ENCODE results near the gene HCN2.
A peak's percentile ranks its signal among the peaks of the same experiment; 100 is the strongest.
"Not testable (repeated sequence)": the region's sequence is repeated elsewhere in the genome, so short reads cannot be mapped to it uniquely, and the experiment has no call there.

Gene HCN2

DNA sequence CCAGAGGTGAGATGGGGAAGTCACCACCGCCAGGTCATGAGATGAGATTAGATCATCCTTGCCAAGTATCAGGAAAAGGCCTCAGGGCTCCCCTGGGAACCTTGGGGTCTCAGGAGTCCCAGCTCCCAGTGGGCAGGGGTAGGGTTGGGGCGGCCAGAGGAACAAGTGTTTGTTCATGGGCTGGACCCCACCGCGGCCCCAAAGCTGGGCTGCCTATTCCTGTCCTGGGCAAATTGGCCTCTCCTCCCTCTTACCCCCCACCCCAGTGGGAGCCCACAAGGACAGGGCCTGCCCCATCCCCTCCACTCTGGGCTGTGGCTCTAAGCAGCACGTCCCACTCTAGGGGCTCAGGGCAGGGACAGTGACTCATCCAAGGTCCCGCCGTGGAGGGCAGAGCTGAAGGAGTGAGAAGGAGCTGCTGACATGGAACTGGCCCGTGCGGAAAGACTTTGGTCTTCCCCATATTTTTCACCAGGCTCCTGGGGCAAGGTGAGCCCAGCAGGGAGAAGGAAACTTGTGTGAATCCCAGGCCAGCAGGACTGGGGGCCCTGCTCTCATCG, 4.0 kb upstream of the HCN2 start:
- DNase-seq (ENCODE audit: low spot score) = peak; percentile 36

DNA sequence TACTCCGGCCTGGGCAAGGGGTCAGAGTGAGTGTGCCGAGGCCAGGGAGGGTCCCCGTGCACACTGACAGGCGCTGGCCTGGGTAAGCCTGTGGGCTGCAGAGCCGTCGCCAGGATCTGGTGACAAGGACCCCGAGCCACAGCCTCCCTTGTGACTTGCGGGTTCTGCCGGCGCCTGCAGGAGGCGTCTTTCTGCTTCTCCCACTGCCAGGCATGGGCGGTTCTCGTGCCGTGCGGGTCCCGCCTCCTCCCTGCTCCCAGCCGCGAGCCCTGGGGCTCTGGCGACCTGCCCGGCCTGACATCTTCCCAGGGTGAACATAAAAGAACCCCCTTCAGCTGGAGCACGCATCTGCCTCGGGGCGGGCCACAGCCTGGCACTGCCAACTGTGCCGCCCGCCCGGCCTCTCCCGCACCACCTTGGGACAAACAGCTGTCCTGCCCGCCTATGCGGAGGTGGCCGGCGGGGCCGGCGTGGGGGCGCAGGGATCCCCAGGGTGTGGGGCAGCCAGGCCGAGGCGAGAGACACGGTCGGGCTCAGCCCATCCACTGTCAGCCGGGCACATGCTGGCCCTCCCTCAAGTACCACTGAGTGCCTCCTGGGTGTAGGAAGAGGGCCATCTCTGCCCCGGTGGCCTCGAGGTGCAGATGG, 1.5 kb upstream of the HCN2 start:
- peak; percentile 72 for DNase-seq (ENCODE audit: low spot score)

DNA sequence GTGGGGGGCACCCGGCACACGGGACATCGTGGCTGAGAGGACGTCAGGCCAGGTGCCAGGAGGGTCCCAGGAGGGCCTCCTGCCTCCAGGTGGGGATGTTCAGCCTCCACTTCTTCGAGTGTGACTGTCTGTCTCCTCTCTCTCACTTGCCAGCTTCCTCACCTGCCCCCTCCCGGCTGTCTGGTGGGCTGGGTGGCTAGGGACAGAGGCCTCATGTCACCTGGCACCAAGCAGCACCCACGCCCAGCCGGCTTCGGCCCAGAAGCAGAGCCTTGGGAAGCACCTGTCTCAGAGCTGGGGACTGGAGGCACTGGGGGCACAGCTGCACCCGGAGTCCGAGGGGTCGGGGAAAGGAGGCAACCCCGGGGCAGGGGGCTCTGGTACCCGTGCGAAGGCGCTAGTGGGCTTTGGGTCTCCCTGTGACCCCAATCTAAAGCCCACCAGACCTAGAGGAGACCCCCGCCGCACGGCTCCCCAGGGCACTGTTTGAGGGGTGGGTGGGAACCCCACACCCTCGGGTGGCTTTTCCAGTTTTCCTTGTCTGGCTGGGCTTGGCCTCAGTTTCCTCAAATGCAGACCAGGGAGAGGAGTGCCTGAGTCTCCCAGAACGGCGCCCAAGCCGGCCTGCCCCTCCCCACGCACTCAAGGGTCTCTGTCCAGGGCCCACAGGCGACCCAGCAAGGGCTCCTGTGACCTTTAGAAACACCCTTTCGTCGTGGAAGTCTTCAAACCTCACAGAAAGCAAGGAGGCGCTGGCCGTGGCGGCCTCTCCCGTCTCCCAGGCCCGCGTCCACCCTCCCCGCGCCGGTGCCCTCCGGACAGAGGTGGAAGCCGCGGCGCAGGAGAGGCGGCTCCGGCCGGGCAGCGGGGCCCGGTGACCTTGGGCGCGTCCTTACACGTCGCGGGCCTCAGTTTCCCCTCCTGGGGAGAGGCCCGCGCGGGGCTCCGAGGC, 664 bp upstream of the HCN2 start:
- DNase-seq (ENCODE audit: low spot score) = peak; percentile 37

- peak; percentile 26 for DNase-seq (ENCODE audit: low spot score)
These were observed 690 bp downstream of the HCN2 start for GRCh38 chr19:590396-590745.

- DNase-seq (ENCODE audit: low spot score) = no peak
These were observed 1.0 kb downstream of the HCN2 start for GRCh38 chr19:590750-591098.

DNA sequence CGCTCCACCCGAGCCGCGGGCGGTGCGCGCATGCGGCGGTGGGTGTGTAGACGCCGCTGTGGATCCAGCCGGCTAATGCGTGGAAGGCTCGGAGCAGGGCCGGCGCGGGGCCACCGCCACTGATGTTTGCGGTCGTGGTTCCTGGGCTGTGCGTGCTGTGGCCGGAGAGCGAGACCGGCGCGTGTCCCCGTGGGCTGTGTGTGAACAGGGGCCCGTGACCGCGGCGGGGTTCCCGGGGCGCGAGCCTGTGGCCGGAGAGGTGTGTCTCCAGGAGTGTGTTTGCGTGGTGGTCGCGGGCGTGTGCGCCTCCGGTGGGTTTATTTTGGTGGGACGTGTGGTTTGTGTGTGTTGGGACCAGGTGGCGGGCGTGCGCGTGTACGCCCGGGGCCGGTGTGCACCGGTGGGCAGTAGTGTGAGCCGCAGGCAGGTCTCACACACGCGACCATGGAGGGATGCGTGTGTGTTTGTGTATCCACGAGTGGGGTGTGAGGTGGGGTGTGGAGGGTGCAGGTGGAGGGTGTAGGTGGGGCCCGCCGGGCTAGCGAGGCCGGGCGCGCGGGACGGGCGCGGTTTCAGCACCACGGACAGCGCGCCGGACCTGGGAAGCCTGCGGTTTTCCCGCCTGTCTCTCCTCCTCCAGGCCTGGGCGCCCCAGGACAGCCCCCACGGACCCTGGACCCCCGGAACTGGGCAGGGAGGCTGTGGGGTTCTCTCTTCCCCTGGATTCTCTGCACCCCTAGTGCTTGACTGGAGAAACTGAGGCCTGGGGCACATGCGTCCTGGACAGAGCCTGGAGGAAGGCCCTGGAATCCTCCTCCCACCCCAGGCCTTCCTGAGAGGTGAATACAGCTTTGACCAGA, 1.6 kb downstream of the HCN2 start:
- peak; percentile 20 for DNase-seq (ENCODE audit: low spot score)

DNA sequence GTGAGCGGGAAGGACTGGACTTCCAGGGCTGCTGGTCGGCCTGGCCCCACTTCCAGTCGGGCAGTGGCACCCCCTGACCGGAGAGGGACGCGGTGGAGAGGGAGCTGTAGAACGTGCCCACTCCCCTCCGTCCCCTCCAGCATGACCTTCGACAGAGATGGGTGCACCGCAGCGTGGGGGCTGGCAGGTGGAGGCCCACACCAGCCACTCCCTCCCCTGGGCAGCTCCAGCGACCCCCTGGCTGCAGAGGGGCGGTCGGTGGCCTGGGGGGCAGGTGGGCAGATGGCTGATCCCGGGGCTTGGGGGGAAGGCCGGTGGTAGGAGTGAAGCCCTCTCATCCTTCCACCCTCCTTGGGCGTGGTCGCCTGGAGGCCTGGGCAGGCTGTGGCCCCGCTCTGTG, 2.4 kb downstream of the HCN2 start:
- no peak for DNase-seq (ENCODE audit: low spot score)

- DNase-seq (ENCODE audit: low spot score) = no peak
These were observed 3.4 kb downstream of the HCN2 start for GRCh38 chr19:593055-593454.

- no peak for DNase-seq (ENCODE audit: low spot score)
These were observed 3.8 kb downstream of the HCN2 start for GRCh38 chr19:593505-593904.

DNA sequence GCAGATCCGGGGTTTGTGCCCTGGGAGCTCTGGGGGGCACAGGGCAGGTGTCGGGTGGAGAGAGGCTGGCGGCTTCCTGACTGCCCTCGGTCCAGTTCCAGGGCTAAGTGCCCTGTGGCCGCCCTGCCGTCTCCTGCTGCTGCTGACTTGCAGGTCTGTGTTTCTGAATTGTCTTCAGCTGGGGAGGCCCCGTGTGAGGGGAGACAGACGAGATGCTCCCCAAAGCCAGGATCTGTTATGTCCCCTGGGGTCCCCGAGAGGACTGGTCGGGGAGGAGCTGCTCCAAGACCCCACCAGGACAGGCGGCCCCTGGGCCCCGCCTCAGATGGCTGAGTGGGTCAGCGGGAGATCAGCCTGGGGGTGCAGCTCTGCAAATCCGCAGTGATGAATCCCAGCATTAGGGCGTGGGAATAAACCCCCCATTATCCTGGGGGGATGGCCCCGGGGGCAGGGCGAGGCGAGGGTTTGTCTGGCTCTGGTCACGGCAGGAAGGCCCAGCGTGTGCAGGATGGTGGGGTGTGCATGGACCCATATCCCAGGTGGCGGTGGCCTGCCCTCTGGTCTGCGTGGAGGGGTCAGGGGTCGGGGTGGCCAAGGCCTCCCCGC, 4.7 kb downstream of the HCN2 start:
- DNase-seq (ENCODE audit: low spot score) = no peak

DNA sequence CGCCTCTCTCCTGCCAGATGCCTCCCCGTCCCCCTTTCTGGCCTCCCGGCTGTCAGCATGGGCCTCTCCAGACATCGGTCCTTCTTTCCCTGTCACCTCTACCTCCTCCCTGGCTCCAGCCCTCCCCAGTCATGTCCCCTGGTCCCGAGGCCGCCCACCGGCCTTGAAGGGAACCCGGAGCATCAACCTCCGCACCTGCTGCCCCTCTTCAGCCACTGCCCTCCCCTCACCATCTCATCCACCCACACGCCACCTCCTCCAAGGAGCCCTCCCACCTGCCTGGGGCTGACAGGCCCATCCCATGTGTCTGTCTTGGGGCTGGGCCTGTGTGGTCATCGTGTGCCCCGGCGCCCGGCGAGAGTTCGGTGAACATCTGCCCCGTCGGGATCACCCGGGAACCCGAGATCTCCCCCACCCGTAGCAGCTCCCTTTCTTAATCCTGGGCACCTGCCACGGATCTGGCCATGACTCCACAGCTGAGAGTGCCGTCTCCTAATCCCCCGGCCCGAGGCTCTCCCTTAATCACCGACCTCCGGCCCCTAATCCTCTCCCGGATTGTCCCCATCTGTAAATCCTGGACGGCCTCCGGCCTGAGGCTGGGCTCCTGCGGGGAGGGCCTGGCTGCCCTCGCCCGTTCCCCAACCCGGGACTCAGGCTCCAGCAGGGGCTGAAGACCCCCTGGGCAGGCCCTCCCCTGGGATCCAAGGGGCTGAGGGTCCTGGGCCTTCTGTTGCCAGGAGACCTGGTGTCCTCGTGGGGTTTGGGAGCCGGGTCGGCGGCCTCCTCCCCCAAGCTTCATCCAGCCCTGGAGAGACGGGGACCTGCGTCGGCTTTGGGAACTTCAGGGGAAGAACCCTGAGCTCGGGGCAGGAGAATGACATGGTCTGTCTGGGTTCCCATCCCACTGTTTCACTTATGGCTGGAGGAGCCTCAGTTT, 5.9 kb downstream of the HCN2 start:
- no peak for DNase-seq (ENCODE audit: low spot score)

DNA sequence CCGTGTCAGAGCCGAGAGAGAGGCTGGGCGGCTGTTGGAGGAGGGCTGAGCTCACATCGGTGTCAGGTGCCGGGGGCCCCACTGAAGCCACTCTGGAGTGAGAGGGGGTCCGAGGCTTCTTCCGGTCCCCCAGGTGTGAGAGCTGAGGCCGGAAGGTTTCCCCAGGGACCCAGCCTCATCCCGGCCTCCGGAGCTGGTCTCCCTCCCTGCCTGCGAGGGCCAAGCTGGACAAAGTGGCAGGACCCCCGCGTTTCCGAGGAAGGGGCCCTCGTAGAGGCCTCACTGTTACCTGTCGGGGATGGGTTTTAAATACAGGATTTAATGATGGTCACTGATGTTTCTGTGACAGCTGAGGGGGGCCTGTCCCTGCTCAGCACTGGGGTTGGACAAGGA, 6.6 kb downstream of the HCN2 start:
- DNase-seq (ENCODE audit: low spot score) = no peak

DNA sequence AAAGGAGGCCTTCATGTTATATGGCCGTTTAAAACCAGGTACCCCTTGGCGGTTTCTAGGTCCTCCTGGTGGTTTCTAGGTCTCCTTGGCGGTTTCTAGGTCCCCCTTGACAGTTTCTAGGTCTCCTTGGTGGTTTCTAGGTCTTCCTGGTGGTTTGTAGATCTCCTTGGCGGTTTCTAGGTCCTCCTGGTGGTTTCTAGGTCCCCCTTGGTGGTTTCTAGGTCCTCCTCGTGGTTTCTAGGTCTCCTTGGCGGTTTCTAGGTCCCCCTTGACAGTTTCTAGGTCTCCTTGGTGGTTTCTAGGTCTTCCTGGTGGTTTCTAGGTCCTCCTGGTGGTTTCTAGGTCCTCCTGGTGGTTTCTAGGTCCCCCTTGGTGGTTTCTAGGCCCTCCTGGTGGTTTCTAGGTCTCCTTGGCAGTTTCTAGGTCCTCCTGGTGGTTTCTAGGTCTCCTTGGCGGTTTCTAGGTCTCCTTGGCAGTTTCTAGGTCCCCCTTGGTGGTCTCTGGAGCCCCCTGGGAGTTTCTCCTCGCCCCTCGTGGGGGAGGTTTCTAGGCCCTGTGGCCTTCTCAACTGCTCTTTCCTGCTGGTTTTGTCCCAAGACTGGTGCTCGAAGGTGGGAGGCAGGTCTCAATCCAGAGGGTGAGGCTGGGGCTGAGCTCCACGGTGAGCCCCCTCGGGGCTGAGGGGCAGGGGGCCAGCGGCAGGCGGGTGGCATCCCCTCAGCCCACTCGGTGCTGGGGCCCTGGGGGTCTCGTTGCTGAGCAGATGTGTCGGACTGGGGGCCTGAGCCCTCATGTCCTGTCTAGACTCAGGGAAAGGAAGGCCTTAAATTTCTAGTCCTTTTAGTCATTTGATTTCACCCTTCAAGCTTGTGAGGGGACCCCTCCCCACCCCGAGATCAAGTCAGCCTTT, 8.0 kb downstream of the HCN2 start:
- DNase-seq (ENCODE audit: low spot score) = no peak

DNA sequence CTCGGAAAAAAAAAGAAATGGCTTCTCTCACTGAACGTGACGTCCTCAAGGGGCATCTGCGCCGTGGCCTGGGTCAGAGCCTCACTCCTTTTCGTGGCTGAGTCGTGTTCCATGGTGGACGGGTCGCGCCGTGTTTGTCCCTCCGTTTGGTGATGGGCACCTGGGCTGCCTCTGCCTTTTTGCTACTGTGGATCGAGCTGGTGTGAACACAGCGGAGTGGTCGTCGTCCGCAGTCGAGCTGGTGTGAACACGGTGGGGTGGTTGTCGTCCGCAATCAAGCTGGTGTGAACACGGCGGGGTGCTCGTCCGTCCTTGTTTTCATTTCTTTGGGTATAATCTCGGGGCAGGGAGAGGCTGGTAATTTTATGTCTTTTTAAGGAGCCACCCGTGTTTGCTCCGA, 11.6 kb downstream of the HCN2 start:
- DNase-seq (ENCODE audit: low spot score) = no peak

DNA sequence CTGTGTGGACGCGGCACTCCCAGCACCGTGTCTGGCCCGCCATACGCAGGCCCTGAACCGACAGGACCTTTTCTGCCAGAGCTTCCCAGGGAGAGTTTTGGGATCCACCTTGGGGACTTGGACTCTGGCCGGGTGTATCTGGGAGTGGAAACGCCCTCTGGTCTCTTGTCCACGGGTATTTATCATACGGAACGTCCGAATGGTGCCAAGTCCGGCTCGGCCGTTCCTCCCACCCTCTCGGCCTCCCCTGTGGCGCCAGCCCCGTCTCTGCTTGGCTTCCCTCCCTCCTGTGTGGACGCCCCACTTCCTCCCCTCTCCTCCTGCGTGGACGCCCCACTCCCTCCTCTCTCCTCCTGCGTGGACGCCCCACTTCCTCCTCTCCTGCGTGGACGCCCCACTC, 12.1 kb downstream of the HCN2 start:
- no peak for DNase-seq (ENCODE audit: low spot score)

DNA sequence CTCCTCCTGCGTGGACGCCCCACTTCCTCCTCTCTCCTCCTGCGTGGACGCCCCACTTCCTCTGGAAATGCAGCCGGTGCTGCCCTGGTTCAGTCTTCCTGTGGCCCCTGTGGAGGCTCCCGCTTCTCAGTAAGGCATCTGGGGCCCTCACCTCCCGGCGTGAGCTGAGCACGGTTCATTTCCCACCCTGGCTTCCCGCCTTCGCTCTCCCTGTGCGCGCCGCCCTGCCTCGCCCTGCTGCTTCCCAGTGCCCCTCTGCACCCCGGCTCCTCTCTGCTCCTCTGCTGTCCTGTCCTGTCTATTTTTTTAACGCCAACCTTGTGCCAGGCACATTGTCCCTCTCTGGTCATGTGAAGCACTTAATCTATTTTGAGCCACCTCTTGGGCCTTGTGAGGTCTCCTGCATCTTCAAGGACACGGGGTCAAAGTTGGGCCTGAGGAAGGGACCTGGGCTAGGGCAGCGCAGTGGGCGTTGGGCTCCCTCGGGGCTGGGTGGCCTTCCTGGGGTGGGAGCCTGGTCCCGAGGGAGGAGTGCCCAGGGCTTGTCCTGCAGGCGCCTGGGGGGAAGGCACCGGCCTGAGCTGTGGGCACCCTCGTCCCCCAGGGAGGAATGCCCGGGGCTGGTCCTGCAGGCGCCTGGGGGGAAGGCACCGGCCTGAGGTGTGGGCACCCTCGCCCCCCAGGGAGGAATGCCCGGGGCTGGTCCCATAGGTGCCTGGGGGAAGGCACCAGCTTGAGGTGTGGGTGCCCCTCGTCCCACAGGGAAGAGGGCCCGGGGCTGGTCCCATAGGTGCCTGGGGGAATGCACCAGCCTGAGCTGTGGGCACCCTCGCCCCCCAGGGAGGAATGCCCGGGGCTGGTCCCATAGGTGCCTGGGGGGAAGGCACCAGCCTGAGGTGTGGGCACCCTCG, 13.0 kb downstream of the HCN2 start:
- DNase-seq (ENCODE audit: low spot score) = no peak

GRCh38 chr19:603302-603639, 13.6 kb downstream of the HCN2 start:
- not testable (repeated sequence) for DNase-seq (ENCODE audit: low spot score)

- not testable (repeated sequence) for DNase-seq (ENCODE audit: low spot score)
These were observed 14.1 kb downstream of the HCN2 start for GRCh38 chr19:603779-604178.

GRCh38 chr19:604355-604754, 14.7 kb downstream of the HCN2 start:
- peak; percentile 69 for DNase-seq (ENCODE audit: low spot score)

Measured in hematopoietic multipotent progenitor cell treated with erythropoietin and hydrocortisone succinate and interleukin-3 and kit ligand, for 17 days (in vitro differentiated cells).